NCI-H146 treated with DMSO at 0.1 percent for 48 hours (cell line): ENCODE results near the gene CLPTM1L.
"Not testable (repeated sequence)": the region's sequence is repeated elsewhere in the genome, so short reads cannot be mapped to it uniquely, and the experiment has no call there.

Source experiments
- DNase-seq: peaks from one replicate; lab custom pipeline; 2025; ENCODE audit not compliant: unreplicated experiment; lab: John Stamatoyannopoulos, UW

CLPTM1L gene

GRCh38 chr5:1342711-1343110 lies 2.2 kb downstream of the CLPTM1L start:
- DNase-seq = not testable (repeated sequence)

DNA sequence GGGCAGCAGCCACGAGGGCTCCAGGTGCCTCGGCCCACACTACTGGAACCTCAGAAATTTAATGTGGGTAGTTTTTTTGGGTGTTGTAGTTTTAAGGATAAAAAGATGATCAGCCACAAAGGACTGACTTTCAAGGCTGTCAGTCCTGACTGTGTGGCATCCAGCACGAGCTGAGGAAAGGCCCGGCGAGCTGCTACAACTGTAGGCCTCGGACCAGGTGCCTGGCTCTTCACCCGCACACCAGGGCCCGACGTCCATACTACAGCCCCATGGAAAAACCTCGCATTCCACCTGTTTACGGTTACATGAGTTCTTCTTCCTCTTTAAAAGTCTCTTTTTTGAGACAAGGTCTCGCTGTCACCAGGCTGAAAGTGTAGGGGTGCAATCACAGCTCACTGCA lies 2.6 kb downstream of the CLPTM1L start:
- no peak for DNase-seq

GRCh38 chr5:1341863-1342262 lies 3.0 kb downstream of the CLPTM1L start:
- DNase-seq = no peak

DNA sequence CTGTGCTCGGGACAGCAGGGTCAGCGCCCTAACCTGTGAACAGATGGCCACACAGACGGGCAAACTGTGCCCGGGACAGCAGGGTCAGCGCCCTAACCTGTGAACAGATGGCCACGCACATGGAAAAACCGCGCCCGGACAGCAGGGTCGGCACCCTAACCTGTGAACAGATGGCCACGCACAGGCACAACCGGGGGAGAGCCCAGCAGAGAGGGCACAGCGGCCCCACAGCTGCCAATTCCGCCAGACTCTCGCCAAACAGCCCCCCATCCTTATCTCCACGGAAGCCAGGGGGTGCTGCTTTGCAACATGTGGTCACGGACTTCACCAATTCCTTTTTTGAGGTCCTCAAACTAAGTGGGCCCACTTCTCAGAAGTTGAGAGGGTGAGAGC lies 5.1 kb downstream of the CLPTM1L start:
- DNase-seq = not testable (repeated sequence)

DNA sequence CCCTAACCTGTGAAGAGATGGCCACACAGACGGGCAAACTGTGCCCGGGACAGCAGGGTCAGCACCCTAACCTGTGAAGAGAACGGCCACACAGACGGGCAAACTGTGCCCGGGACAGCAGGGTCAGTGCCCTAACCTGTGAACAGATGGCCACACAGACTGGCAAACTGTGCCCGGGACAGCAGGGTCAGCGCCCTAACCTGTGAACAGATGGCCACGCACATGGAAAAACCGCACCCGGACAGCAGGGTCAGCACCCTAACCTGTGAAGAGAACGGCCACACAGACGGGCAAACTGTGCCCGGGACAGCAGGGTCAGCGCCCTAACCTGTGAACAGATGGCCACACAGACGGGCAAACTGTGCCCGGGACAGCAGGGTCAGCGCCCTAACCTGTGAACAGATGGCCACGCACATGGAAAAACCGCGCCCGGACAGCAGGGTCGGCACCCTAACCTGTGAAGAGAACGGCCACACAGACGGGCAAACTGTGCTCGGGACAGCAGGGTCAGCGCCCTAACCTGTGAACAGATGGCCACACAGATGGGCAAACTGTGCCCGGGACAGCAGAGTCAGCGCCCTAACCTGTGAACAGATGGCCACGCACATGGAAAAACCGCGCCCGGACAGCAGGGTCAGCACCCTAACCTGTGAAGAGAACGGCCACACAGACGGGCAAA lies 5.6 kb downstream of the CLPTM1L start:
- DNase-seq = not testable (repeated sequence)

GRCh38 chr5:1338506-1339070 lies 6.3 kb downstream of the CLPTM1L start:
- DNase-seq = no peak

DNA sequence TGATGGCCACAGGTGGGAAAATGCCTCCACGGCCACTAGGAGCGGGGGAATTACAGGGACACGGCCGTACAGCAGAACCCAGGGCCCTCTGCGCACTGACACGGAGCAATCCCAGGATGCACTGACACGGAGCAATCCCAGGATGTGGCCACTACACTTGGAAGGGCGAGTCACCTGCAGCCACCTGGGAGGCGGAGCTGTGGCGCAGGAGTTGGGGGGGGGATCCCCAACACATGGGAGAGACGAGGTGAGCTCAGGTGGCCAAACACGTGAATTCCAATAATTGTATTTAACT lies 6.8 kb downstream of the CLPTM1L start:
- DNase-seq = no peak

DNA sequence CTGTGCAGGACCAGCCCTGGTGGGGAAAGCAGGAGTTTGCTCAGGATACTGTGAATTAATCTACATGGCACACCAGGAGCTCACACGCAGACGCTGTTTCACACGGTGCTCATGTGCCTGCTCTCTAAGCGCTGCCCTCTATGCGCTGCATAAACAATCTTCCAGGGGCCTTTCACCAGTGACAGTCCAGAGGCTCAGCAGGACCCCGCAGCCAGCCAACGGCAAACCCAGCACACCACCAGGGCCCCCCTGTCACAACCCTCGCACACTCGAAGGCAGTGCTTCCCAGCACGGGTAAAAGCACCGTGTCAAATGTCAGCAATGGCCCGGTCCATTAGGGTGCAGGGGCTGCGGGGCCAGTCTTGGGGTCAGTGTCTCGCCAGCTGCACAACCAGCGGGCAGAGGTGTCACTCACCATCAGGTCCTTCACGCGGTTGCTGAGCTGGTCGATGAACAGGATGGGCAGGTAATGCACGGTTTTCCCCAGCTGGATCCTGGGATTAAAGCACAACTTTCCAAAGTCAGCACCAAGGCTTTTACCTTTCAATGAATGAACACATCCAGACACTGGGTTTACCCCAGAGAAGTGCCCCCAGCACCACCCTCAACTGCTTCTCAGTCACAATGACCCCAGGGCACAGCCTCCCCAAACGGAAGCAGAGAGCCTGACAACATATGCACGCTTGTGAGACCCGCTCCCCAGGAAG lies 7.3 kb downstream of the CLPTM1L start:
- DNase-seq = no peak

DNA sequence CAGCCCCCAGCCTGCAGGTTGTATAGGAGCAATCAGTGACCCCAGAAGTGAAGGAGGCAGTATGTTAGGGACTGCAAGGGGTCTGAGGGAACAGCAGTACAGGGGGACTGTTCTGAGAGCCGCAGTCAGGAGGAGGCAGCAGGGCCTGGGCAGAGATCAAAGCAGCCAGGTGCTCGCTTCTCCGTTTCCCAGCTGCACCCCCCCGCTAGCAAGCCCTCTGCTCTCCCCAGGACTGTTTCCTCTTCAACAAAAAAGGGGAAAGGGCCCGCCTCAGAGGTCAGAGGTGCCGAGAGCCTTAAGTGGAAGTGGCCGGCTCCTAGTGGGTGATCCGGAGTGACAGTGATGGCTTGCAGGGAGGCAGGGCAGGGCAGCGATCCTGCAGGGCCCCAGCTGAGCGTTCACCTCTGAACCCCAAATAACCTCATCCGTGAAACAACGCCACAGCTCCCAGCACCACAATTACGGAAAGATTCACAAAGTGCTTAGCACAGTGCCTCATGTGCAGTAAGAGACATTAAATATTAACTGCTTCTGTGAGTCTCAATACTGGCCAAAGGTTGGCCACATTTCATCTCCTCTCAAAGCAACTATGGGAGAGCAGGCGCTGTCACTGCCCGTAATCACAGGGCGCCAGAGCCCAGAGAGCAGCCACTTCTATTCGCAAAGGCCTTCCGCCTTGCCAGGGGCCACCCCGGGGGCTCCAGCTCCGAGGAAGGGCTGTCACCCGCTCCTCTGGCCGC lies 8.0 kb downstream of the CLPTM1L start:
- no peak for DNase-seq

DNA sequence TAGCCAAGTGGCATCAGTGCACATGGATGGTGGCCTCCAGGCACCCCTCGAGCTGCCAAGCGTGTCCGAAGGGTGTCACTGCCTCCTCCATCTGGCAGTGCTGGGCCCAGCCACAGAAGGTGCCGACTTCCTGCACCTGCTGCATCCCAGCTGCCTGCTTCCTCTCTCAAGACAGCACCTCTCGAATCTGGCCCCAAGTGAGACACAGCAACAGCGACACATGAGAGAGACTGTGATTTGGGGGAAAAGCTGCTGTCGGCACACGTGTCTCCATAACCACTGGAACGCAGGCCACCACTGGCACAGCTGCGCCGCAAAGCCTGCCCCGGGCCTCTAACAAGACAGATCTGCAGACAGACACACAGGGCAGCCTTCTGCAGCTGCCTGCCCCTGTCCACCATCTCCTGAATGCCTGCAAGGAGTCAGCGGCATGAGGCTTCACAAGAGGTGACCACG lies 8.8 kb downstream of the CLPTM1L start:
- no peak for DNase-seq

GRCh38 chr5:1335540-1336095 lies 9.3 kb downstream of the CLPTM1L start:
- no peak for DNase-seq

GRCh38 chr5:1334831-1335539 lies 9.9 kb downstream of the CLPTM1L start:
- no peak for DNase-seq

DNA sequence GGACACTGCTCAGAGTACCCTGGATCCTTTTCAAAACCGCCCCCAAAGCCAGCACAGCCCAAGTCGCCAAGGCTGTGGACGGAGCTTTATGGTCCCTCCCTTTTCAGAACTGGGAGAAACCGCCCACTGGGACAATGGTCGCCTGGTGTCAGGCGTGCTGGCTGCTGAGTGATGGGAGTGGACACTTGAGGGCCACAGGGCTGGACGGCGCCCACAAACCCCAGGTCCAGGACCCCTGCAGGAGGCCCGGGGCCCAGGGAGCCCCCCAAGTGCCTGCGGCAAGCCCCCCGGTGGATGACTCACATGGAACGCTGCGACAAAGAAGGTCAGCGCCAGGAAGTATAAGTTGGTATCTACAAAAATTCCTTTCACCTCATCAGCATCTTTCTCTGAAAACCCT lies 10.9 kb downstream of the CLPTM1L start:
- DNase-seq = no peak

GRCh38 chr5:1333286-1333685 lies 11.6 kb downstream of the CLPTM1L start:
- DNase-seq = not testable (repeated sequence)

- DNase-seq = no peak
These were observed 12.4 kb downstream of the CLPTM1L start for GRCh38 chr5:1332461-1333001.

- DNase-seq = no peak
These were observed 13.0 kb downstream of the CLPTM1L start for GRCh38 chr5:1331861-1332405.

- DNase-seq = no peak
These were observed 13.8 kb downstream of the CLPTM1L start for GRCh38 chr5:1330847-1331831.

DNA sequence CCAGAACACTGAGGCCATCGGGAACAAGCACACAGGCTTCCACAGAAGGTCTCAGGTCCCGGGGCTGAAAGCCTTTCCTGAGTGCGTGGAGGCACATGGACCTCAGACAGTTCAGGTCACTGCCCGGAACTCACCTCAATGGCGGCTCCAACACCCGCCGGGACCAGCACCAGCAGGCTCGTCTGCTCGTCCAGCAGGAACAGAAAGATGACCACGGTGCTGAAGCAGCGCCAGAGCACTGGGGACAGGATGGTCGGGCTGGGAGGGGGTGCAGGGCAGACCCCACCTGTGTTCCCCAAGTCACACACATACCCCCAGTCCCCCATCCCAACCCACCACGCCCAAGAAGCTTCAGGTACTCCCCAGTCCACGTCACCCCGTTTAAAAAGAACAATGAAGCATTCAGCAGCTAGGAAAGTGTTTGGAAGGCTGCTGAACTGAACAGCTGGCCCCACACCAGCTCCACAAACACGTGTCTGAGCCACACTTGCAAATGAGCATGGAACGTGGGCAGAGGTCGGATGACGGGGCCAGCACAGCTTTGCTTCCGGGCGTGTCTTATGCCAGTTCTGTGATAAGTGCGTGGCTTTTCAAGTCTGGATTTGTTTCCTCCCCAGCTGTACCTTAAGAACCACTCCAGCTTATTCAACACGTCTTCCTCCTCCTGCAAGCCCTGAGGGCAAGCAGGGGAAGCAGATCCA lies 14.6 kb downstream of the CLPTM1L start:
- DNase-seq = no peak
